Epithelial cell of esophagus (primary cell): ENCODE measurements around the gene ARHGAP42.

Source experiments
- DNase-seq: peaks from one replicate; pipeline ENCODE4 v3.0.0; 2010; ENCODE audit warnings: low read depth
- H3K4me3 ChIP-seq: 2 replicates; pipeline ENCODE4 v1.5.1; 2011; ENCODE audit warnings: mild to moderate bottlenecking, low read length, control low read depth
- CTCF ChIP-seq: IDR thresholded peaks from 2 replicates; pipeline ENCODE4 v1.5.1; 2011; ENCODE audit warnings: low read depth, mild to moderate bottlenecking, low read length, control low read depth, inconsistent platforms; ENCODE audit not compliant: insufficient read depth; ENCODE audit errors: missing control alignments

Gene ARHGAP42

GRCh38 chr11:100824041-100824809 is 137.1 kb downstream of the ARHGAP42 start:
- no peak overlapping the region for H3K4me3 ChIP-seq
- no peak for DNase-seq
- TF ChIP-seq CTCF: no peak

GRCh38 chr11:100825626-100826025 is 138.5 kb downstream of the ARHGAP42 start:
- no peak overlapping the region for H3K4me3 ChIP-seq
- no peak for TF ChIP-seq CTCF
- DNase-seq: peak; percentile 33

- TF ChIP-seq CTCF: peak; percentile 5
- H3K4me3 ChIP-seq: no peak overlapping the region
- peak; percentile 74 for DNase-seq
Observed at GRCh38 chr11:100827934-100828661, 141.0 kb downstream of the ARHGAP42 start.

GRCh38 chr11:100830274-100830673 is 143.2 kb downstream of the ARHGAP42 start:
- peak; percentile 16 for DNase-seq
- no peak overlapping the region for H3K4me3 ChIP-seq
- no peak for TF ChIP-seq CTCF

- TF ChIP-seq CTCF: no peak
- H3K4me3 ChIP-seq: no peak overlapping the region
- peak; percentile 69 for DNase-seq
Observed at GRCh38 chr11:100830978-100831732, 144.1 kb downstream of the ARHGAP42 start.

- DNase-seq: peak; percentile 11
- TF ChIP-seq CTCF: no peak
- H3K4me3 ChIP-seq: no peak overlapping the region
Observed at GRCh38 chr11:100831929-100832494, 144.9 kb downstream of the ARHGAP42 start.
